HG03108 (cell line): ENCODE results near the gene TMEM163.
"Not testable (repeated sequence)": the region's sequence is repeated elsewhere in the genome, so short reads cannot be mapped to it uniquely, and the experiment has no call there.

Experiments
- ATAC-seq: cut with Tn5 transposase; IDR thresholded peaks from one replicate; pipeline ENCODE4 v1.9.1; 2021; ENCODE audit warnings: moderate library complexity; ENCODE audit not compliant: unreplicated experiment

Gene TMEM163

DNA sequence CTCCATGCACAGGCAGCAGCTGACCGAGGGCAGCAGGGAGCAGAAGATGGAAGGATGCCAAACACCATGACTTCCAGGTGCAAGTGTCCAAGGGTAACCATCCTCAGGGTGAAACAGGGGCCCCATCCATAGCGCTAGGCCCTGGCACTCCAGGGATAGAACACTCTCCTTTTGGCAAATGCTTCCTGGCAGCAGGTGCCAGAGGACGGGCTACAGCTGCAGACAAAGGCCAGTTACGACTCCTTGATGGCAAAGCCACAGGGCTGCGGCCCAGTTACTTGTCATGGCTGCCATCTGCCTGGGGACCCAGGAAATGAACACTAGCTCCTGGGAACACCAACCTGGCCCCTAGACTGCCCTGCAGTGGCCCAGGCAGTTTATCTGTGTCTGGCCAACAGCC, 178.8 kb downstream of the TMEM163 start:
- no peak for ATAC-seq

DNA sequence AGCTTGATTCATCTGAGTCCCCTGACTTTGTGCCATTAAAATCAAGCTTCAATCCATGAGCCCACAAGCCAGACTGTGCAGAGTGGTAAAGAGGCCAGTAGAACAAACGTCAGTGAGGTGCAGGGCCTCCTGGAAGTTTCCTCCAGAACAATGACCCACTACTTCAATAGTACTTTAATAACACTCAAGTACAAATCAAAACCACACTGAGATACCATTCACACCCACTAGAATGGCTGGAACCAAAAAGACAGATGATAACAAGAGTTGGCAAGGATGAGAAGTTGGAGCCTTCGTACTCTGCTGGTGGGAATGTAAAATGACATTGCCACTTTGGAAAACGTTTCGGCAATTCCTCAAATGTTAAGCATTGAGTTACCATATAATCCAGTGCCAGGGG, 181.1 kb downstream of the TMEM163 start:
- no peak for ATAC-seq

DNA sequence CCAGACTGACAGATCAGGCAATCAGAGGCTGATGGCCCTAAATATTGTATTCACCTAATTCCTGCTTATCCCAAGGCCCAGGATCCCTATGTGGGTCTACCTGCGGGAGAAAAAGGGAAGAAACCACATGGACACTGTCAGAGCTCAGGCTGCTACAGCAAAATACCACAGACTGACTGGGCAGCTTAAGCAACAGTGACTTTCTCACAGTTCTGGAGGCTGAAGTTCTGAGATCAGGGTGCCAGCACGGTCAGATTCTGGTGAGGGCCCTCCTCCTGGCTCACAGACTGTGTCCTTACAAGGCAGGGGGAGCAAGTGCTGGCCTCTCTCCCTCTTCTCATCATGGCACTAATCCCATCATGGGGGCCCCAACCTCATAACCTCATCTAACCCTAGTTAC, 181.7 kb downstream of the TMEM163 start:
- no peak for ATAC-seq

DNA sequence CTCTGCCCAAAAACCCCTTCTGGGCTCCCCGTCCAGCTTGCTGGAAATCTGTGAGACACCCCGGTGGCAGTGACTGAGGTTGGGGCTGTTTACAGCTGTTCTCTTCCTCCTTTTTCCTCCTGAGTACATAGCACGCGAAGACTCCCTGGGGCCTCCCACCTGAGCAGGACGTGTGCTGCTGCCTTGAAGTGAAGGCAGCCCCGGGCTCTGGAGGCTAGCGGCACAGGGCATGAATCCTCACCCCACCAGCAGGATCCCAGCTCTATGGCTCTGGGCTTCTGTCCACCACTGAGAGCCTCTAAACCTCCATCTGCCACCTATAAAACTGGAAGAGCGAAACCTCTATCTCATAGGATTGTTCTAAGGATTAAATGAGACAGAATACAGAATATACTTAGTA, 182.5 kb downstream of the TMEM163 start:
- ATAC-seq: no peak

DNA sequence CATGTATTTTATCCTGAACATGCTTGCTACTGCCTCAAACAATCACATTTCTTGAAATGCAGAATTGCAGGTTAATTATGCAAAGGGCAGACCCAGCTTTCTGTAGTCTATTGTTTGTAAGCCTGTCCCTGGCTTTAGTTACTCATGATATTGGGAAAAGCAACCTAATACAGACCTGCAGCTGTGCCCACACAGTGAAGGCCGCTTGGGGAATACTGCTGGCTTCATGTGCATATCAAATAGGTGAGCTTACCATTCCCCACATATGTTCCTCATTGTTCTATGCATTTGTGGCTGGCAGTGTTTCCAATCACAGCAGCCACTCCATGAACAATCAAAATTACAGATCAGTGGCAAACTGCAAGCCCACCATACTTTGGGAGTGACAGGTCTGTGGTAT, 186.3 kb downstream of the TMEM163 start:
- no peak for ATAC-seq

DNA sequence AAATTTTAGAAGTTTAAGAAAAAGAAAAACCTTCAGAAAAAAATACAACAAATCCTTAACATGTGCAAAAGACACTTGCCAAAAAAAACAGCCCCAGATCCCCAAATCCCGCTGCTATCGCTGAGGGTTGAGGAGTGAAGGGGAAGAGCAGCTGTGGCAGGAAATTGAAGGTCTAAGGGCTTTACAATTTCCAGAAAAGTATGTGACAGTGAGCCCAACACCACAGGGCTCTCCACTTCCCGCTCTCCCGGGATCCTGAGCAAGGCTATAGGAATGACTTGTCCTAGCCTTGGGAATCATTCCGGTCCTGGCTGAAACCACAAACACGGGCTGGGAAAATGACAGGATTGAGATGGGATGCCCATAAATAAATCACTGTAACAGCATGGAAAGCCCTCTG, 191.4 kb downstream of the TMEM163 start:
- ATAC-seq: no peak

DNA sequence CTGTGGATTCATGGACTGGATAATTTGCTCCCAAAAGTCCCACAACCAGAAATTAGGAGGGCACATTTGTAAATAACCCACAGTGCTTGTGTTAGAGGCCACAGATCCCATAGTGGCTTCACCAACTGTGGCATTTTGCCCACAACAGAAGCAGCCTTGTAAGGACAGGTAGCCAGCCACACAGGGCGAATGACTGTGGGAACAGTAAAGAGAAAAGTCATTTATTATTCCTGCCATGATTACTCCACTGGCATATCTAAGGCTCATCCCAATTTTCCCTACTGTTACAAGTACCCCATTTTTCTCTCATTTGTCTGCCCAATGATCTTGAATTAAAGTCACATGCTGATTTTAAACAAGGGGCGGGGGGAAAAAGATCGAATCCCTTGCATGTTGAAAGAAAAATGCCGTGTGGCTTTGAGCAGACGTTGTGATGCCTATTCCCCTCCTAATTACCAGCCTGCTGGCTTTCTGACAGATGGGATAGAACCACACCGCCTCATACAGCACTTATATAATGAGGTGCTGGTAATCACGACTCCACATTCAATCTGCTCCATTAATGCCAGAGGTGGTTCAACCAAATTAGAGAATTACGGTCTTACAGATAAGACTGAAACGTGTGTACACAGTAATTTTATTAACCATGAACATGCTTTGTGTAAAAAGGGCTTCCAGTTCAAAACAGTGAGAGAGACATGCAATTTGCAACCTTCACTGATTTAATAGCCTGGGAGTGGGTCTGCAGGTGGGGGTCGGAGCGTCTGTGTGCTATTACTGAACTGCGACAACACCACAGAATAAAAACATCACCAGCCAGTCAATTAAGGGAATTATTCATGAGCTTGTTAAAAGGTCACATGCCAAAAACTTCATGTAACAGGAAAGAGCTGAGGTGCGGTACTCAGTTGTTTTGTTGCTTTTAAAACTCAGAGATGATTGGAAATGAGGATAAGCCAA, 196.0 kb downstream of the TMEM163 start:
- no peak for ATAC-seq

DNA sequence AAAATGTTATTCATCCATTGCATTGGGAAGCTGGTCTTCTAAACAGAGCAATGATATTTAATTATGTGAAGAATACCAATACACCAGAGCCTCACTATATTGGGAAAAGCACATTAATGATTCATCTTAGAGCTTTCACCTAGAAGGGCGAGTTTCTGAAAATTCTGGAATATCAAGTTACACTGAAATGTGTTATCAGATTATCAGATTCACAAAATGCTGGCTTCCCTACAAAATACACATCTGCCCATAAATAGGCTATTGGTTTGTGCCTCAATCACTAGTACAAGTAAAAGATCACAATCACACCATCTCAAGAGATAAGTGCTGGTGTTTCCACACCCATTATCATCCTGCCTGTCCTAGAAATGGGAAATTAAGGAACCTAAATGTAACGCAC, 200.7 kb downstream of the TMEM163 start:
- no peak for ATAC-seq

DNA sequence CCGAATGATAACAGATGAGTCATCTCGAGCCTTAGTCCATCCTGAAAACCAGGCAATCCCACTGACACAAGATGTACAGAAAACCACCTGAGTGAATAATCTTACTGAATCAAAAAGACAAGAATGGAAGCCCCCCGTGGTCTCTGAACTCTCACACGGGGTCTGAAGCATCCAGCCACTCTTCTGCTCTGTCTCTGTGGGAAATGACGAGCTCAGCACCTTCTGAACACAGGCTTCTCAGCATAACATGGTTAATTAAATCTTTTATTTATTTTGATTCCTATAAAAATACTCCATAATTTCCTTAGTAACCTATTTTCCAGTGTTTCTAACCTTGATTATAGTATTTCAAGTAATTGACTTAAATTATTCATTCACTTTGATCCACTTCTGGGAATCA, 203.7 kb downstream of the TMEM163 start:
- ATAC-seq: no peak

DNA sequence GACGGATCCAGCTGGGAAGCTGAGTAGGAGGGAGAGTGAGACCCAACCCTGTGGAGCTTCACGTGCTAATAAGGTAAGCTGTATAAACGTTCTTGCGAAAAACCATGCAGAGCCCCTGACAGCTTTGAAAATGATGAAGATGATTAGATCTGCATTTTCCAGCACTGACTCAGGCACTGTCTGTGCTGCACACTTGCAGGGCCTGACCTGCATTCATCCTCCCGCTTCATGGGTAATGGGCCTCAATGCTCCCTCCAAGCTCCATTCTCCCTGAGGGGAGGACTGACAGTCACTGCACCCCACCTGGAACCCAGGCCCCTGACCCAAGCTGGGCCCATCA, 205.4 kb downstream of the TMEM163 start:
- no peak for ATAC-seq

DNA sequence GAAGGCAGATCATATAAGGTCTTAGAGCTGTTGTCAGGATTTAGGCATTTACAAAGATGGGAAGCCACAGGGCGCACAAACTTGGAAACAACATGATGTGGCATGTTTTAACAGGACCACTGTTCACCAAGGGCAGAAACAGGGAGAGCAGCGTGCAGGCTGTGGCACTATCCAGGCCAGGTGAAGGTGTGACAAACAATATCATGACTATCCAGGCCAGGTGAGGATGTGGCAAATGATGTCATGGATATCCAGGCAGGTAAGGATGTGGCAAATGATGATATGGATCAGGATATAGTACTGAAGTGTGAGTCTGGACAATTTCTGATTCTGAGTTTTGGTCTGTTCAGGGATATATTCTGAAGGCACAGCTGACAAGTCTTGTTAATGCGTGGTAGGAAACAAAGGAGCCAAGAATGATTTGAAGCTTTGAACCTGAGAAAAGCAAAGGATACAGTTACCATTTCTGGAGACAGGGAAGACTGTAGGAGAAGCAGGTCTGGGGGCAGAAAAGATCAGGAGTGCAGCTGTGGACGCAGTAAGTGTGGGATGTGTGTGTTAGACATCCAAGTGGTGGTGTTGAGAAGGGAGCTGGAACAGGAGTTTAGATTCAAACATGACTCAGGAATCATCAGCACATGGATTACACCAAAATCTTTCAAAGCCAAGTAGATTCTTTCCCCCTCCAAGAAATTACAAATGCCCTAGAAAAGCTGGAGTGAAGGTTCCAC, 205.9 kb downstream of the TMEM163 start:
- ATAC-seq: no peak

DNA sequence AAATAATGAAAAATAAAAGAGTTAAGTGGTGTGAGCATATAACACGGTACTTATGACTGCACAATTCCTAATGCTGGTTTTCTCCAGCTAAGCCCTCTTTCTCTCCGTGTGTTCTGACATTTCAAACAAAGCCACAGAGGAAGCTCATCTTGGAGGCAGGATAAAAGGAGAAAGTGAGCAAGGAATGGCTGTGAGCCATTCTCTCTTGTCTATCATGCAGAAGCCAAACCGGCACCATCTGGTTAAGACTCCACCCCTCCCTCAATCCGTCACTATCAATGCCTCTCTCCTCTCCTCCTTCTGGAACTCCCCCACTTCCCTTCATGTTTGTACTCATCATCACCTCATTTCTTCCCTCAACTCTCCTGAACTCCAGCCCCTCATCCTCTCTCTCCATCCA, 210.4 kb downstream of the TMEM163 start:
- no peak for ATAC-seq

DNA sequence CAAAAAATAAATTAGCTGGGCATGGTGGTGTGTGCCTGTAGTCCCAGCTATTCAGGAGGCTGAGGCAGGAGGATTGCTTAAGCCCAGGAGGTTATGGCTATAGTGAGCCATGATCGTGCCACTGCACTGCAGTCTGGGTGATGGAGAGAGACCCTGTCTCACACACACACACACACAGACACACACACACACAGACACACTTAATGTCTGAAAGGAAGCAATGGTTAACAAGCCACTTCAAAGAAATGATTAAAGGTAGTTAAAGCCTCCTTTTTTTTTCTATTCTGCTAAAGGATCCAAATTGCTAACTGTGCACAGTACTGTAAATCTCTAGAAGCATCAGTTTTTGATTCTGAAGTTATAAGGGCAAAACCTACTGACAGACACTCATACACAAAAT, 211.1 kb downstream of the TMEM163 start:
- no peak for ATAC-seq

DNA sequence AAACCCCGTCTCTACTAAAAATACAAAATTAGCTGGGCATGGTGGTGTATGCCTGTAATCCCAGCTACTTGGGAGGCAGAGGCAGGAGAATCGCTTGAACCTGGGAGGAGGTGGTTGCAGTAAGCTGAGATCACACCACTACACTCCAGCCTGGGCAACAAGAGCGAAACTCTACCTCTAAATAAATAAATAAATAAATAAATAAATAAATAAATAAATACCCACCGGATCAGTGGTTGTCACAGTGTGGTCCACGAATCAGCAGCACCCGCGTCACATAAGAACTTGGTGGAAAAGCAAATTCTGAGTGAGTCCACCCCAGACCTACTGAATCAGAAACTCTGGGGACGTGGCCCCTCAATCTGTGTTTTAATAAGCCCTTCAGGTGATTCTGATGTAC, 211.6 kb downstream of the TMEM163 start:
- ATAC-seq: not testable (repeated sequence)

DNA sequence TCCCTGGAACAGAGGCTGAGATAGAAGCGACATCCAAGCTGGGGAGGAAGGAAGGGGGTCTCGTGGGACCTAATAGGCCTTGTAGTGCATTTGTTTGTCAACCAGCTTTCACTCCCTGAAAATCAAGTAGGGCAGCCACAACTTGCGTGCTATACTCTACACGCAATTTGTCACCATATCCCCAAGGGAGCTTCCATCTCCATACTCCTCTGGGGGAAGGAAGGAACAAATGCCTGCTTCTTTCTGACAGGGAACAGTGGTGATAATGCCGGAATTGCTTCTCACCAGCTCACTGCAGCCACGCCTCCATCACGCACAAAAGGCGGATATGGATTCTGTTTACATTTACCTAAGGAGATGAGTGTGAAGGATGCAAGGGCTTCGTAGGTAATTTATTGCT, 213.4 kb downstream of the TMEM163 start:
- no peak for ATAC-seq

DNA sequence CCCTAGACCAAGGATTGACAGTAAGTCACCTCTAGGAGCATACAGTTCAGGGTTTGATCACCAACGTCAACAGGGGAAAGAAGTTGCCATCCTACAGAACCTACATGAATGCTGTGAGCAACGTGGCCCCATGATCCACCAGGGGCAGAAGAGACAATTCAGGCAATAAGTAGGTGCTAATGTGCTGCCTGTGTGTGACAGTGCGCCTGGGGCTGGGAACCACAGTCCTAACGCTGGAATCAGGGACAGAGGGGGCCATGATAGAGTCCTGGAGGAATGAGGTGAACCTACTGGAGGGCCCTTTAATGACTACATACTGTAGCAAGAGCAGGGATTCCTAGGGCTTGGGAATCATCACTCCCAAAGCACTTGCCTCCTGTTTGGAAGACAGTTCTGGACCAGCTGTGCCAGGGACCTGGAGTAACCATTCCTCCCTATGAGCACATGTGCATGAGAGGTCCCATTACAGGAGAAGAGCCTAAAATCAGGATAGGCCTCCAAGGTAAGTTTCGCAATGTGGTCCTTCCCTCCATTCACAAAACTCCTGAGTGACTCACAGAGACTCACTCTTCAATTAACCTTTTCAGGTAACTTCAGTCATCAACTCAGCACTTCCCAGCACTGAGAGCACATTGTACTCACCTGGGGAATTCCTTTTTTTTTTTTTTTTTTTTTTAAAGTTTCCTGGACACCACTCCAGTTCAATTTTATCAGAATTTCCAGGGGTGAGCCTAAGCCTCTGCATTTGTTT, 214.0 kb downstream of the TMEM163 start:
- ATAC-seq: no peak

DNA sequence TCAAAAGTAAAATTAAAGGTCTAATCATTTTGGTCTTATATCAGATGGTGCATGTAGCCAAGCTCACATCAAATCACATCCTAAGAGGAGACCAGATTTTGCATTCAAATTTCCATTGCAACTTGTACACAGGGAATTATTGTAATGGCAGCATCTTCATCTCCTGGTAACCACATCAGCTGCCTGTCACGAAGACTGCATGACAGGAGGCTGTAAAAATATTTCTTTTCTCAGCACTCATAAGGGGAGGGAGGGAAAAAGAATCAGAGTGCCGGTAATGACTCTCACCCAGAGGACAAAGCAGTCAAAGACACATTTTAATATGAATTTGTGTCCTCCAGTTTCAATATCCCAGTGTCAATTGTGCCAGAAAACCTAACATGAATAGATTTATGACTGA, 216.7 kb downstream of the TMEM163 start:
- no peak for ATAC-seq

DNA sequence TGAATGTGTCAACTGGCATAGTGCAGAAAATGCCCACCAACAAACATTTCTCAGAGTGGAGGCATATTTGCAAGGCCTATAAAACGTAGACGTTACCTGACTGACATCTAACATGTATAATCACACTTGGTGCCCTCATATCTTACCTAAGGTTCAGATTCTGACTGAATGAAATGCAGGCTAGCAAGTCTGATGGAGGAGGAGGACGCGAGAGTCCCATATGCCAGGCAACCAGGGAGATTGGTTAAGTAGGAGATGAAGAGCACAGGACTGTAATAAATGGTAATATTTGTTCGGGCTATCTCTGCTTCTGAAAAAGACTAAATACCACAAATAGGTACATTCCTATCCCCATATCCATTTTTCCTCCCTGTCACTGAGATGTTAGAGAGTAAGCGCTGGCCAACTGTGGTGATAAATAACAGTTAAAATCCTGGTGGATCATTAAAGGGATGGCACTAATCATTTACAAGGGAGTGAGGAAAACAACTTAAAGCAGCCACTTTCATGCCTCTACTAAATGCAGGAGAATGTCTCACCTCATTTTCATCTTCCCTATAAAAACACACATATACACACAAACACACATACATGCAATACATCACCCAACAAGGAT, 217.2 kb downstream of the TMEM163 start:
- ATAC-seq: no peak

DNA sequence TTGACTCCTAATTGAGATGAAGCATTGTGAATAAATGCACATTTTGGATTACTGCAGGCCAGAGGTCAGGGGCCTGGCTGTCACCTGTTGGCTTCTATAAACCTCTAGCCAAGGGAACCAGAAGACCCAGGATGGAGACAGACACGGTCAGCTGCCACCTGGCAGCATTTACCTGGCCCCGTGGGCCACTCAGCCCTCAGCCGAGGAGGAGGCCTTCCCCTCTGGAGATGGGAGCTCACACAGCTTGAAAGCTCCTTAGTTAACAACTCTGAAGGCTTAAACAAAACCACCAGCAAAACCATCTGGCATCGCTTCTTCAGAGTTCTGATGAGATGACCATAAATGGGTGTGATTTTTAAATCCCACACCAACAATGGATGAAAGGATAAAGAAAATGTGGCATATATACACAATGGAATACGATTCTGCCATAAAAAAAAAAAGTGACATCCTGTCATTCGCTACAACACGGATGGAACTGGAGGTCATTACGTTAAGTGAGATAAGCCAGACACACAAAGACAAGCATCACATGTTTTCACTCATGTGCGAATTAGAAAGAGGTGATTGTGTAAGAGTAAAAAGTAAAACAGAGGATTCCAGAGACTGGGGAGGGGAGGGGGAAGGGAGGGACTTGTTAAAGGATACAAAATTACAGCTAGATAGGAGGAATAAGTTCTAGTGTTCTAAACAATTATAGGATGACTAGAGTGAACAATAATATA, 218.4 kb downstream of the TMEM163 start:
- no peak for ATAC-seq

DNA sequence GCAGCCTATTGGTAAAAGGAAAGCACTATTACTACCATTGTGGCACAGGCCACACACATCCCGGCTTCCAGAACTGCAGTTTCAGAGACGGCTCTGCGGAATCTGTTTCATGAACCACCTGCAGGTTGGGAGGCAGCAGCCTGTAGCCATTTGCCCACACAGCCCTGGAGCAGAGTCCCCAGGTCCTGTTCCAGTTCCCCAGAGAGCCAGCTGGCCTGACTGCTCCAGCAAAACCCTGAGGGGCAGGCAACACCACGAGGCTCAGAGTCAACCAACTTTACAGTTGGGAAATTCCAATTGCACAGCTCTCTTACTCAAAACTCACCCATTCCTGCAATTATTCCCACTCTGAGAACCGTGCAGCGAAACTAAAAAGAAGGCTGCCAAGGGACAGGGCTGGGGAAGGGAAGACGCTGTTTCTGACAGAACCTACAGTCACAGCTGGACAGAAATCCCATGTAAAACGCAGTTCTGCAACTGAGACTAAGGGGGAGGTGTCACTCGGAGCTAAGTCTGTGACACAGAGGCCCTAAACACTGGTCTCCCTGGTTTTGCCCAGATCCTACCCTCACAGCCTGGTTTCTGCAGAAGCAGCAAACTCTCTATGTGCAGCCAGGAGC, 219.4 kb downstream of the TMEM163 start:
- no peak for ATAC-seq
